HL-60 (cell line): Measurements from ENCODE around the gene CD163L1.

ENCODE experiments used
- DNase-seq, 2 experiments: peaks; one replicate each; pipeline ENCODE4 v3.0.0-alpha.2; 2010 to 2020; ENCODE audit warnings: low read depth in 1 of 2, low spot score in 1 of 2
- H3K27ac ChIP-seq: fragments of 250-450 bp; sonication (Bioruptor Pico); replicated peaks from 2 replicates; pipeline ENCODE4 v1.5.1; 2020; ENCODE audit warnings: mild to moderate bottlenecking, moderate library complexity
- H3K27me3 ChIP-seq: fragments of 250-450 bp; sonication (Bioruptor Pico); 2 replicates; pipeline ENCODE4 v1.5.1; 2021; ENCODE audit warnings: mild to moderate bottlenecking, moderate library complexity; ENCODE audit not compliant: insufficient read depth, poor library complexity, severe bottlenecking
- H3K4me3 ChIP-seq: replicated peaks from 2 replicates; pipeline ENCODE4 v1.5.1; 2011; ENCODE audit warnings: mild to moderate bottlenecking, control low read depth, low read length; ENCODE audit not compliant: insufficient read depth
- GABPA ChIP-seq: IDR thresholded peaks from 2 replicates; pipeline ENCODE4 v1.6.1; 2012; ENCODE audit warnings: low read depth
- POLR2AphosphoS5 ChIP-seq: IDR thresholded peaks from 2 replicates; pipeline ENCODE4 v1.6.1; 2012; ENCODE audit warnings: low read depth
- SPI1 ChIP-seq: IDR thresholded peaks from 2 replicates; pipeline ENCODE4 v1.6.1; 2012; ENCODE audit warnings: low read depth, mild to moderate bottlenecking, borderline replicate concordance
- long read RNA-seq: library from polyadenylated mRNA; unstranded; transcript quantifications from one replicate; pipeline ENCODE4 v2.0.0, GENCODE V29; 2020
- TF ChIP-seq, protein P1 (sequence below): IDR thresholded peaks from 2 replicates; pipeline ENCODE4 v1.6.1; 2012; ENCODE audit warnings: low read depth; ENCODE audit not compliant: insufficient replicate concordance
- TF ChIP-seq, protein P2 (sequence below): IDR thresholded peaks from one replicate; pipeline ENCODE4 v1.5.1; 2011; ENCODE audit warnings: low read length, control low read depth, inconsistent platforms; ENCODE audit not compliant: insufficient read depth

Gene CD163L1
- long read RNA-seq, partial matches to known transcripts = 5 of 7 reads
- long read RNA-seq, other reads (novel, unspliced or antisense) = 2 of 7 reads

DNA sequence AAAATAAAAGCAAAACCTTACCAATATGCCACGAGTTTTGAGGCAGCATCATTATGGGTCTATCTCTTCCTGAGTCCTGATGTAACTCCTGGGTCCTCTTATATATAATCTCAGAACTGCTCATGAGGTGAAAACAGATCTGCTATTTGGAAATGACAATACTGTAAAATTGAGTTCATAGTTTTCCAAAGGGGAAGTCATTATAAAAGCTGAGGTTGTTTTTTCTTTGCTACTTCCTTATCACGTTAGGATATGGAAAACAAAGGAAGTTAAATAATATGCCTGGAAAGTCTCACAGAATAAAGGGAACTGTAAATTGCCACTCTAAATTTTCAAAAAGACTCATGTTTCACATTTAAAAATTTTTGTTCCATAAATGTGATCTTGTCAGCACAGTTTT is at the start of gene CD163L1:
Gene CD163L1, minus strand, starts transcription at position 78 of the 400 bp plus-strand sequence. Its CDS starts 26 bp downstream, at position 52.
- DNase-seq = no peak
- Histone ChIP-seq H3K27ac (no peak within 1 kb of the TSS), H3K4me3 (no peak within 1 kb of the TSS), H3K27me3 (no peaks in the 10 kb centered on the region)
- TF ChIP-seq, protein P1, sequence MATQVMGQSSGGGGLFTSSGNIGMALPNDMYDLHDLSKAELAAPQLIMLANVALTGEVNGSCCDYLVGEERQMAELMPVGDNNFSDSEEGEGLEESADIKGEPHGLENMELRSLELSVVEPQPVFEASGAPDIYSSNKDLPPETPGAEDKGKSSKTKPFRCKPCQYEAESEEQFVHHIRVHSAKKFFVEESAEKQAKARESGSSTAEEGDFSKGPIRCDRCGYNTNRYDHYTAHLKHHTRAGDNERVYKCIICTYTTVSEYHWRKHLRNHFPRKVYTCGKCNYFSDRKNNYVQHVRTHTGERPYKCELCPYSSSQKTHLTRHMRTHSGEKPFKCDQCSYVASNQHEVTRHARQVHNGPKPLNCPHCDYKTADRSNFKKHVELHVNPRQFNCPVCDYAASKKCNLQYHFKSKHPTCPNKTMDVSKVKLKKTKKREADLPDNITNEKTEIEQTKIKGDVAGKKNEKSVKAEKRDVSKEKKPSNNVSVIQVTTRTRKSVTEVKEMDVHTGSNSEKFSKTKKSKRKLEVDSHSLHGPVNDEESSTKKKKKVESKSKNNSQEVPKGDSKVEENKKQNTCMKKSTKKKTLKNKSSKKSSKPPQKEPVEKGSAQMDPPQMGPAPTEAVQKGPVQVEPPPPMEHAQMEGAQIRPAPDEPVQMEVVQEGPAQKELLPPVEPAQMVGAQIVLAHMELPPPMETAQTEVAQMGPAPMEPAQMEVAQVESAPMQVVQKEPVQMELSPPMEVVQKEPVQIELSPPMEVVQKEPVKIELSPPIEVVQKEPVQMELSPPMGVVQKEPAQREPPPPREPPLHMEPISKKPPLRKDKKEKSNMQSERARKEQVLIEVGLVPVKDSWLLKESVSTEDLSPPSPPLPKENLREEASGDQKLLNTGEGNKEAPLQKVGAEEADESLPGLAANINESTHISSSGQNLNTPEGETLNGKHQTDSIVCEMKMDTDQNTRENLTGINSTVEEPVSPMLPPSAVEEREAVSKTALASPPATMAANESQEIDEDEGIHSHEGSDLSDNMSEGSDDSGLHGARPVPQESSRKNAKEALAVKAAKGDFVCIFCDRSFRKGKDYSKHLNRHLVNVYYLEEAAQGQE = no peak
- TF ChIP-seq SPI1 = peak; percentile 82
- TF ChIP-seq, protein P2, sequence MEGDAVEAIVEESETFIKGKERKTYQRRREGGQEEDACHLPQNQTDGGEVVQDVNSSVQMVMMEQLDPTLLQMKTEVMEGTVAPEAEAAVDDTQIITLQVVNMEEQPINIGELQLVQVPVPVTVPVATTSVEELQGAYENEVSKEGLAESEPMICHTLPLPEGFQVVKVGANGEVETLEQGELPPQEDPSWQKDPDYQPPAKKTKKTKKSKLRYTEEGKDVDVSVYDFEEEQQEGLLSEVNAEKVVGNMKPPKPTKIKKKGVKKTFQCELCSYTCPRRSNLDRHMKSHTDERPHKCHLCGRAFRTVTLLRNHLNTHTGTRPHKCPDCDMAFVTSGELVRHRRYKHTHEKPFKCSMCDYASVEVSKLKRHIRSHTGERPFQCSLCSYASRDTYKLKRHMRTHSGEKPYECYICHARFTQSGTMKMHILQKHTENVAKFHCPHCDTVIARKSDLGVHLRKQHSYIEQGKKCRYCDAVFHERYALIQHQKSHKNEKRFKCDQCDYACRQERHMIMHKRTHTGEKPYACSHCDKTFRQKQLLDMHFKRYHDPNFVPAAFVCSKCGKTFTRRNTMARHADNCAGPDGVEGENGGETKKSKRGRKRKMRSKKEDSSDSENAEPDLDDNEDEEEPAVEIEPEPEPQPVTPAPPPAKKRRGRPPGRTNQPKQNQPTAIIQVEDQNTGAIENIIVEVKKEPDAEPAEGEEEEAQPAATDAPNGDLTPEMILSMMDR = no peak

GRCh38 chr12:7493006-7493405 is 49.1 kb upstream of the CD163L1 start:
- Histone ChIP-seq H3K27me3 (peaks cover 11% of the 10 kb centered on the region), H3K4me3 (no peak overlapping the region), H3K27ac (no peak overlapping the region)
- DNase-seq = no peak
- TF ChIP-seq SPI1 (no peak), POLR2AphosphoS5 (no peak), GABPA (no peak)
- TF ChIP-seq, protein P2 = no peak
- TF ChIP-seq, protein P1 = no peak

DNA sequence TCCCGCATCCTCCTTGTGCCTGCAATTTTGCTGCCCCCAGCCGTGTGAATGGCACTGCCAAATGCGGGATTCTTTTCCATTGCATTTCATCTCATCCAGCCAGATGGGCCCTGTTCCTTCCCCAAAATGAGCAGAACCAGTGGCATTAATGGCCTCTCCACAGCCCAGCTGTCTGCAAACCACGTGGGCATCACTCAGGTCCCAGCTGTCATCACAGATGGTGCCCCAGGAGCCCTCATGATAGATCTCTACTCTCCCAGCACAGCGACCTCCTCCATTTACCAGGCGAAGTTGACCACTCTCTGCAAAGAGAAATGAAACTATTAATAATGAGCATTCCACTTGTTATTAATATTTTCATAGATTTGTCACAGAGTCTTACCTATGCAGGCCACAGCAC is 42.6 kb upstream of the CD163L1 start:
- Histone ChIP-seq H3K4me3 (no peak overlapping the region), H3K27me3 (peaks cover 14% of the 10 kb centered on the region), H3K27ac (no peak overlapping the region)
- TF ChIP-seq, protein P2 = no peak
- TF ChIP-seq GABPA (no peak), POLR2AphosphoS5 (no peak), SPI1 (no peak)
- TF ChIP-seq, protein P1 = no peak
- DNase-seq = no peak
